GM18951 (cell line): ENCODE measurements around the gene MT1E.
"Not testable (repeated sequence)": the region's sequence is repeated elsewhere in the genome, so short reads cannot be mapped to it uniquely, and the experiment has no call there.

ENCODE experiments used
- POLR2A ChIP-seq: IDR thresholded peaks from 4 replicates; pipeline ENCODE4 v1.6.1; 2011; ENCODE audit warnings: mild to moderate bottlenecking; ENCODE audit not compliant: insufficient read length, insufficient read depth; ENCODE audit errors: extremely low read depth
- in situ Hi-C: fragments of 300-500 bp; cut with MboI; formaldehyde crosslinking; loops from one replicate; pipeline ENCODE4 v1.12.0; 2022; ENCODE audit warnings: low sequenced_read_pairs, mixed read lengths, inconsistent platforms; ENCODE audit not compliant: unreplicated experiment

MT1E gene

DNA sequence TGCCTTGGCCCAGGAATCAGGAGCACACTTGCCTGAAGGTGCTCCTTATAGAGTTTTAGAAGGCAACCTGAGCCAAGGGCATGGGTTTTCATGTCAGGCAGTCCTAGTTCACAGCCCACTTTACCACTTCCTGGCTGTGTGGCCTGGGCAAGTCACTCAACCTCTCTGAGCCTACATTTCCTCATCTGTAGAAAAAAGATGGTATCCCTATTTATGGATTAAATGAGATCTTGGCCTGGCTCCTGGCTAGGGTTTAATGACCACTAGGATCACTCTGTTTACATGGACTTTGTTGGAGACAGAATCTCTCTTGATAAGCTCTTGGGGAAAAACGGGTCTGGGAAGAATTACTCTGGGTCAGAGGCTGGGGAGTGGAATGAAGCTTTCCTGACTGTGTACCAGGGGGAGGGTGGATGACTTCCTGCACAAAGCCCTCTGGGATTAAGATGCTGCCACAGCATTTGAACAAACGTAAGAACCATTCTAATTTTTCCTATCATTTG is 14.9 kb upstream of the MT1E start:
- TF ChIP-seq POLR2A, result no peak
- in situ Hi-C loops, result no loop called here

DNA sequence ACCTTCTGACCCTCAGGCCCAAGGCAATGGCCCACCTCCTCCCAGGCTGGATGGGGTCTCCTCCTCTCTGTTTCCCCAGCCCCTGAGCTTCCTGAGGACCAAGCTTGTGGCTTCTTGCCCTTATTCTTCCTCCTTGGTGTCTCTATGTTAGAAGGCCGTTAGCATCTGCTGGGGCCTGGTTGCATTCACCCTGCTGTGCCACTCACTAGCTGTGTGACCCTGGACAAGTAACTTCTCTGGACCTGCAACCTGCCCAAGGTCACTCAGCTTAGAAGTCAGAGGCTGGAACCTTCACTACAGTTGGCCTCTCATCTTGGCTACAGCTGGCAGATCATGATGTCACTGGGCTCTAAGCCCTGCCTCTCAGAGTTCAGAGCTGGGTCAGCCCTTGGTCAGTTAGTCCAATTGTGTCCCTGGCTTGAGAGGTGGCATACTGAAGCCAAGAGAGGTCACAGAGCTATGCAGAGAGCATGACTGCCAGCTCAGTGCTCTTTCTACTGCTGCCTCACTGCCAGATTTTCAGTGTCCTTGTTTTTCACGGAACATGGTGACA is 14.2 kb upstream of the MT1E start:
- in situ Hi-C loops, result no loop called here

DNA sequence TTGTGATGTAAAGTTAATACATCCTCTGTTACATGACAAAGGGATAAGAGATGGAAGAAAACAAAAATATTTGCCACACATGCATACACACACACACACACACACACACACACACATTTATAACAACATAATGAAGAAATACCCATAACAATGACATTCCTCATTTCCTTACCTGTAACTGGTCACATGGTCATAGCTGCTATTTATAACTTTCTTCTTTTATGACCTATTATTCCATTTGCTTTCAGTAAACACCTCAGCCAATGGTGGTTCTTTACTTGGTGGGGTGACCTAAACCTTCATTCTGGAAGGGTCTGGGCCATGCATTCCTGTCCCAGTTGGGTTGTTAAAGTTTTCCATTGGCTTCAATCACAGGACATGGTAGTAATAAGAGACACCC is 11.9 kb upstream of the MT1E start:
- no peak for TF ChIP-seq POLR2A
- in situ Hi-C loops, result no loop called here

More for the DNA sequence above, 14.2 kb upstream of the MT1E start:
- TF ChIP-seq POLR2A, result no peak

DNA sequence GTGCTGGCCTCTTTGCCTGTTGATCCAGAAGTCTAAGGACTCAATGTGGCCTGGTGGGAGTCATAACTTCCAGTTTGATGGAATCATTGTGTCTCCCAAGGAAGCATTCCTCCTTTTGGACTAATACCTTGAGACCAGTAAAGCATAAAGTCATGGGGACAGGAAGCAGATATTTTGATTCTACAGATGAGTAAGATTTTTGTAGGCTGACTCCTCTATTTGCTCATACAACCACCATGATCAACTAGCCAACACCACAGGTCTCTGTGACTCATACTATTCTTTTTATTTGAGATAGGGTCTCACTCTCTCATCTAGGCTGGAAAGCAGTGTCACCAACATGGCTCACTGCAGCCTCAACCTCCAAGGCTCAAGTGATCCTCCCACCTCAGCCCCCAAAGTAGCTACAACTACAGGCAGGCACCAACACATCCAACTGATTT is 11.0 kb upstream of the MT1E start:
- in situ Hi-C loops, result no loop called here
- no peak for TF ChIP-seq POLR2A

DNA sequence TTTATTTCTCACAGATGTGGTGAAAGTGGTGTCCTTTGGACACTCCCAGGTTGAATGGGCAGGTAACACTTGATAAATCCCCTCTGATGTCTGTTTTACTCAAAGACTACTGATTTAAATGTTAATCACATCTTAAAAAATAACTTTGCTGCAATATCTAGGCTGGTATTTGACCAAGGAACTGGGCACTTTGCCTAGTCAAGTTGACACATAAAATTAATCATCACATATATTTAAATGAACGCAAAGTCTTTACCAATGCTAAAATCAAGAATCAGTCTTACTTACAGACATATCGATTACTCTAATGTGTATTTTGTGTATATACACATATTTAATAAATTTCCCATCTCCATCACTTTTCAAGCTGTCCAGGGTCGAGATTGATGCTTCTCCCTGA is 10.2 kb upstream of the MT1E start:
- TF ChIP-seq POLR2A, result no peak
- in situ Hi-C loops, result no loop called here

DNA sequence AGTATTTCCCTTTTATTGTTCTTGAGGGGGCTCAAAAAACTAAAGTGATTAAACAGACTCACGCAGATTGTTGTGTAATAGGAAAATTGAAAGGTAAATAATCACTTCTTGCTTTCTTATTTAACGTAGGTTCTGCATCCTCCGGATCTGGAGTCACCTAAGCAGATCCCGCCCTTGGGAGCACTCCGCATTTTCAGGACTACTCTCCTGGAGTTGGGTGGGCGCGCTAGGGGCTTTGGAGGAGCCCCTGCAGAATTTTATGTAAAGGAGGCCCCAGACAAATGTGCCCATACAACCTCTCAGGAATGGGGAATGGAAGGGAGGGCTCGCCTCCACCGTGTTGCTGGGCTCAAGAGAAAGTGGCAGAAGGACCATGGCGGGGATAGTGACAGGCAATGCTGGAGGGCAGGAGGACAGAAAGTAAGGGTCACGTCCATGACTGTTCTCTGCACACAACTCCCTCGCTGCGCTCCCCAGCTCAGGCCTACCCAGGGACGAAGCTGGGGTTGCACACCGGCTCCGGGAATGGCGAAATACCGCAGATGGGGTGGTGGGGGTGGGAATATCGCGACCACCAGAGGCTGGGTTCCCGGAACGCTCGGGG is 8.9 kb upstream of the MT1E start:
- TF ChIP-seq POLR2A, result no peak
- in situ Hi-C loops, result no loop called here

DNA sequence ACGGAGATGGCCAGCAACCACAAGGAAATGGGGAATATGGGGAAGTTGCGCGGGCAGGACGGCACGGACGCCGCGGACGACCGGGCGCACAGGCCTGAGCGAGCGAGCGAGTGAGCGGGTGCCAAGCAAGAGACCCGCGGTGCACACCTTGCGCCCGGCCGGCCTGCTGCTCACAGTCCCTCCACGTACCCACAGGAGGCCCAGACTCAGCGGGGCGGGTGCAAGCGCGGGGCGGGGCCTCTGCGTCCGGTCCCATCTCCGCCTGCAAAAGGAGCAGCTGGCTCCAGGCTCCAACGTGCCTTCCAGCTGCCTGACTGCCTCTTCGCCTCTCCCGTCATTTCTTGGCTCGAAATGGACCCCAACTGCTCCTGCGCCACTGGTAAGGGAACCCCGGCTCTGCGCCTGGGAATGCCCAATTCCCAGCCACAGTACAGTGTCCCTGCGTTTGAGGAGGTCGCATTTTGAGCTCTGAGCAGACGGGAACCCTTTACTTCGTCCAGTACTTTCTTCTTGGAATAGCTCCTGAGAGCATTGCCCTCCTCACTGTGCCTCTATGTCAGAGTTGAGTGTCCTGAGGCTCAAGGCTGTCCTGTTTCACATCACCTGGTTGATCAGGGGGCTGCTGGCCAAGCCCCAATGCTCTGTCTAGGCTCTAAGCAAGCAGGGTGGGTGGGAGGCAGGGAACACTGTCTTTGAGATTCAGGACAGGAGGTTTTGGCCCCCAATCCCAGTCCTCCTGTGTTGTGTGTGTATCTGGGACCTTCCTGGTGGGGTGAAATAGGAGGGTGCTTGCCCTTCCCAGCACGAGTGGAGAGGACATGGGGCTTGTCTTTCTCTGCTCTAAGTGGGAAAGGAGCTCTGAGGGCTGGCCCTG is 8.1 kb upstream of the MT1E start:
- in situ Hi-C loops, result no loop called here
- no peak for TF ChIP-seq POLR2A

DNA sequence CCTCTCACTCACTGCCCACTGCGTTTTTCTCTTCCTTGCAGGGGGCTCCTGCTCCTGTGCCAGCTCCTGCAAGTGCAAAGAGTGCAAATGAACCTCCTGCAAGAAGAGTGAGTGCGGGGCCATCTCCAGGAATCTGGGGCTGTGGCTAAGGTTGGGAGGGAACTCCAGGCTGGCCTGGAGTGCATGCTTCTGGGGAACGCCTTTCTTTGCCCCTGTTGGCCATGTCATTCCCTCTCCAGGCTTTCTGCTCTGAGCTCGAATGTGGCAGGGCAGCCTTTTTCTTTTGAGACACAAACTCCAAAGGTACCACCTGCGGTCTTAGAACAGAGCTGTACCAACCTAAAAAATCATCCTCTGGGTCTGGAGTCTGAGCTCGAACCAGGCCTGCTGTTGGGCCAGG is 7.4 kb upstream of the MT1E start:
- in situ Hi-C loops, result no loop called here
- no peak for TF ChIP-seq POLR2A

DNA sequence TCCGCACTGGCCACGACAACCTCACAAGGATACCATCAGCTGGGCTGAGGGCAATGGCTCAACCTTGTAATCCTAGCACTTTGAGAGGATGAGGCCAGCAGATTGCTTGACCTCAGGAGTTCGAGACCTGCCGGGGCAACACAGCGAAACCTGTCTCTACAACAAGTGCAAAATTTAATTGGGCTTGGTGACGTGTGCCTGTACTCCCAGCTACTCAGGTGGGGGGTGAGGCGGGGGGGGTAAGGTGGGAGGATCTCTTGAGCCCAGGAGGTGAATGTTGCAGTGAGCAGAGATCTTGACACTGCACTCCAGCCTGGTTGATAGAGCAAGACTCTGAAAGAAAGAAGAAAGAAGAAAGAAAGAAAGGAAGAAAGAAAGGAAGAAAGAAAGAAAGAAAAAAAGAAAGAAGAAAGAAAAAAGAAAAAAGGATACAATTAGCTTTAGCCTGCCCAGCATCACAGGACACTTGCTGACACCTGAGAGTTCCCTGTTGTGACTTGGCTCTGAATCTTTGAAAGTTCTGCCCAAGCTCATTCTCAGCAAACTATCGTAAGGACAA is 5.2 kb upstream of the MT1E start:
- in situ Hi-C loops, result no loop called here
- no peak for TF ChIP-seq POLR2A

DNA sequence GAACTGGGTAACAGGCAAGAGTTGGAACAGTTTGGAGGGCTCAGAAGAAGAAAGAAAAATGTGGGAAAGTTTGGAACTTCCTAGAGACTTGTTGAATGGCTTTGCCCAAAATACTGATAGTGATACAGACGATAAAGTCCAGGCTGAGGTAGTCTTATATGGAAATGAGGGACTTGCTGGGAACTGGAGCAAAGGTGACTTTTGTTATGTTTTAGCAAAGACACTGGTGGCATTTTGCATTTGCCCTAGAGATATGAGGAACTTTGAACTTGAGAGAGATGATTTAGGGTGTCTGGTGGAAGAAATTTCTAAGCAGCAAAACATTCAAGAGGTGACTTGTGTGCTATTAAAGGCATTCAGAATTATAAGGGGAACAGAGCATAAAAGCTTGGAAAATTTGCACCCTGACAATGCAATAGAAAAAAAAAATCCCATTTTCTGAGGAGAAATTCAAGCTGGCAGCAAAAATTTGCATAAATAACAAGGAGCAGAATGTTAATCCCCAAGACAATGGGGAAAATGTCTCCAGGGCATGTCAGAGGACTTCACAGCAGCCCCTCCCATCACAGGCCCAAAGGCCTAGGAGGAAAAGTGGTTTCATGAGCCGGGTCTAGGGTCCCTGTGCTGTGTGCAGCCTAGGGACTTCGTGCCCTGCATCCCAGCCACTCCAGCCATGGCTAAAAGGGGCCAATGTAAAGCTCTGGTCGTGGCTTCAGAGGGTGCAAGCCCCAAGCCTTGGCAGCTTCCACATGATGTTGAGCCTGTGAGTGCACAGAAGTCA is 3.7 kb upstream of the MT1E start:
- in situ Hi-C loops, result not testable (repeated sequence)

DNA sequence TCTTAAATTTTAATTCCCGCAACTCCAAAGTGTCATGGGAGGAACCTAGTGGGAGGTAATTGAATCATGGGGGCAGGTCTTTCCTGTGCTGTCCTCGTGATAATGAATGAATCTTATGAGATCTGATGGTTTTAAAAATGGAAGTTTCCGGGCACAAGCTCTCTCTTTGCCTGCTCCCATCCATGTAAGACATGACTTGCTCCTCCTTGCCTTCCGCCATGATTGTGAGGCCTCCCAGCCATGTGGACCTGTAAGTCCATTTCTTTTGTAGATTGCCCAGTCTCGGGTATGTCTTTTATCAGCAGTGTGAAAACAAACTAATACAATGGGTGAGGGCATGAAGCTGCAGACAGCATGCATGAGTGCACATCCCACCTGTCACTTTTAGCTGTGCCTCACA is 2.4 kb upstream of the MT1E start:
- in situ Hi-C loops, result not testable (repeated sequence)

DNA sequence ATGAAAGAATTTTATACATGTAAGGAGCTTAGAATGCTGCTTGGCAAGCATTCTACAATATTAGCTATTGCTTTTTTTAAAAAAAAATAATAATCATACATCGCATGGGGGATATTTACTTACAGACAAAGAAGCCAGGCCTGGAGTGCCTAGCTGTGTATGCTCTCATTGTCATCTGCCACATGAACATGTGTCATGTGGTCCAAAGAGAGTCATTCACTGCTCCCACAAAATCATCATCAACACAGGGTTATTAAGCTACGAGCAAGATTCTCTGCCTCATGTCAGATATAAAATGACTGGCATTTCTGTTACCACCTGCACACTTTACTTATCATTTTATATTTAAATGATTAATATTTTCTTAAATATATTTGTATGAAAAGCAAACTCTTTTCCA is 1.9 kb upstream of the MT1E start:
- TF ChIP-seq POLR2A, result no peak
- in situ Hi-C loops, result no loop called here
